Mucosa of rectum (tissue), 2 donors: Measurements from ENCODE around the gene THAP12.

Experiments
- H3K27ac ChIP-seq, 2 donors: one replicate each; pipeline ENCODE4 v1.7.0; 2013; ENCODE audit warnings: inconsistent platforms in 2 of 2, low read depth in 2 of 2, low read length in 2 of 2
- H3K27me3 ChIP-seq, 2 donors: one replicate each; pipeline ENCODE4 v1.7.0; 2013; ENCODE audit warnings: low read length in 2 of 2; ENCODE audit not compliant: control insufficient read depth in 2 of 2, insufficient read depth in 2 of 2
- H3K36me3 ChIP-seq, 2 donors: one replicate each; pipeline ENCODE4 v1.7.0; 2013; ENCODE audit warnings: low read length in 2 of 2; ENCODE audit not compliant: control insufficient read depth in 2 of 2, insufficient read depth in 2 of 2
- H3K4me1 ChIP-seq, 2 donors: one replicate each; pipeline ENCODE4 v1.7.0; 2013; ENCODE audit warnings: low read length in 2 of 2, mild to moderate bottlenecking in 1 of 2; ENCODE audit not compliant: control insufficient read depth in 2 of 2, insufficient read depth in 2 of 2
- H3K4me3 ChIP-seq, 2 donors: one replicate each; pipeline ENCODE4 v1.7.0; 2013; ENCODE audit warnings: low read length in 2 of 2
- H3K9ac ChIP-seq, 2 donors: one replicate each; pipeline ENCODE4 v1.7.0; 2013; ENCODE audit warnings: low read length in 2 of 2, low read depth in 1 of 2, mild to moderate bottlenecking in 1 of 2
- H3K9me3 ChIP-seq, 2 donors: one replicate each; pipeline ENCODE4 v1.7.0; 2013; ENCODE audit warnings: low read length in 2 of 2; ENCODE audit not compliant: control insufficient read depth in 2 of 2
- donor health status: healthy.
- donor health status: Normal muscosa, but diverticular disease.

THAP12 gene

DNA sequence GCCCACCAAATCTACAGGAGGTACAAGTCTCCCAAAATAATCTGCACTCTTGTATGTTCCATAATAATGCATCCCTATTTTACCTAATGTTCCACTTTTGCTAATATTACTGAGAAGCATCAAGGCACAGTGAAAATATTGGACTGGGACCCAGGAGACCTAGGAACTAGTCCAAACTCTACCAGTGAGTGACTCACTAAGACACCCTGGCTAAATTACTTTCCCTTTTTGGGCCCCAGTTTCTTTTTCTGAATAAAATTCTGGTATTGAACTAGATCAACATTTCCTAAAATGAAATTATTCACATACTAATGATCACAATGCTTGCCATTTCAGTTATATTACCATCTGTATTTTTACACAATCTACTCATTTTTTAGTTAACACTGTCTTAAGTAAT, 19.6 kb downstream of the THAP12 start:
- Histone ChIP-seq H3K27ac (no peak overlapping the region), H3K4me1 (no peaks in the 10 kb centered on the region), H3K4me3 (no peak overlapping the region), H3K9ac (no peak overlapping the region), H3K9me3 (no peaks in the 10 kb centered on the region), H3K36me3 (peaks cover 1 to 10% of the 10 kb centered on the region in 2 donors), H3K27me3 (no peaks in the 10 kb centered on the region)

DNA sequence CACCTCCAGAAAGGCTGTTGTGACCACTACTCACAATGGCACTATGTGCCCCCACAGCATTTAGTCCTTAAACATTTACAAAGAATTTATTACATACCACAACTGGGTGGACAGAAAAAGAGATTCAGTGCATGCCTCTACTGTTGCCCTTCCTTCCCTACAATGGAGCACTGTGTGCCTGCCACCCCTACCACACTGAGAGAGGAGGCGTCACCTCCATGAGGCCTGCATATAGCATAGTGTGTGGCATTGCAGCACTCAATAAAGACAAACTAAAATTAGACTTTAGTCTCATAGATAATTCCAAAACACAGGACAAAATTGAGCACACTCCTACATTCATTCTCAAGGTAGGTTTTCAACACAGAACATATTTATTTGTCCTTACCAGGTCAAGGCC, 25.8 kb downstream of the THAP12 start:
- Histone ChIP-seq H3K4me3 (no peak overlapping the region), H3K27me3 (no peaks in the 10 kb centered on the region), H3K4me1 (no peaks in the 10 kb centered on the region), H3K9me3 (peaks cover 5 to 9% of the 10 kb centered on the region in 2 donors), H3K27ac (no peak overlapping the region), H3K36me3 (peaks cover 33 to 38% of the 10 kb centered on the region in 2 donors), H3K9ac (no peak overlapping the region)

DNA sequence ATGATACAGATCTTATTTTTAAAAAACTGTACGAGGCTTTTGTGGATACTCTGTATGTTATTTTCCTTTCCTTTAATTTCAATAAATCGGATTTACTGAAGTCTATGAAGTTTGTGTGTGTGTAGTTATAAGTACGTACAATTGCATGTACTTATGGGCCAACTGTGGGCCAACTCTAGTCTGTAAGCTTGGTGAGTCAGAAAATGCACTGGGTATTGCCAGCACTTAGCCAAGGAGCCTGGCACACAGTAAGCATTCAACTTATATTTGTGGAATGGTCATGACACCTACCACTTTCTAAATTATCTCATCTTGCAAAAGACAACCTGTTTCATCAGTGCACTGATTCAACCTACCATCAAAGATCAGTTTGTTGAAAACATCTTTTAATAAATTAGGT, 32.6 kb downstream of the THAP12 start:
- Histone ChIP-seq H3K4me1 (no peaks in the 10 kb centered on the region), H3K9me3 (no peaks in the 10 kb centered on the region), H3K4me3 (no peak overlapping the region), H3K27me3 (no peaks in the 10 kb centered on the region), H3K27ac (no peak overlapping the region), H3K36me3 (peaks cover 6 to 9% of the 10 kb centered on the region in 2 donors), H3K9ac (no peak overlapping the region)

DNA sequence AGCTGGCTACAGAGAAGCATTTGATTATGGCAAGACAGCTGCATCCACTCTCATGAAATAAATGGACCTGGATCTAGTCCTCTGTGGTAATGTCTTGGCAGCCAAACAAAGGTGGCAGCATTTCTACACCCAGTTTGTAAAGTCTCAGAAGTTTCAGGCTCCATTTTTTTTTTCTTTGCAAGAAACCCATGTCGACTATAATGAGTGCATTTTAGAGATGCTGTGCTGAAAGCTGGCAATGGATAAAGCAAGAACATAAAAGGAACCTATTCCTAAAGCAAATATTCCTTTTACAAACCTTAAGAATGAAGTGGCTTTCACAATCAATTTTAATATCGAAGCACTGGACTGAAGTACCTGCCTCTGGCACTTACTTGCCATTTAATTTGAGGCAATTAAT, 33.5 kb downstream of the THAP12 start:
- Histone ChIP-seq H3K9me3 (no peaks in the 10 kb centered on the region), H3K4me1 (no peaks in the 10 kb centered on the region), H3K27me3 (no peaks in the 10 kb centered on the region), H3K9ac (no peak overlapping the region), H3K27ac (no peak overlapping the region), H3K36me3 (peaks cover 0 to under 1% of the 10 kb centered on the region in 2 donors), H3K4me3 (no peak overlapping the region)

DNA sequence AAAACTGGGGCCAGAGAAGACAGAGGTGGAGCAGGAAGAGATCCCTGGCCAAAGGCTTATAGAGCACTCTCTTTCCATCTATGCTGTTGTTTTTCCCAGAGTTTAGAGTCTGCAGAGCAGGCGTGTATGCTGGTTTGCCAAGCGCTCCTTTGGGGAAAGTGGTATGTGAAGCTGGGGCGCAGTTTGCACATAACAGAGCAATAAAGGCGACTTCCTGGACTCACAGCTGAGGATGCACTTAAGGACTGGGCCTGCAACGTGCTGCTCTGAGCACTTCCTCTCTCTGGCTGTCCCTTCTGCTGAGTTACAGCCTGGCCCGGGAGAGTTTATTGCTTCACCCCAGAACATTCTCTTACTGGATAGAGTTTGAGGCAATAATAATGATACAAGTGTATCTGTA, 41.7 kb downstream of the THAP12 start:
- Histone ChIP-seq H3K27me3 (no peaks in the 10 kb centered on the region), H3K9me3 (no peaks in the 10 kb centered on the region), H3K4me3 (no peak overlapping the region), H3K4me1 (no peaks in the 10 kb centered on the region), H3K27ac (peak overlapping the region; percentile 17 to 40), H3K36me3 (no peaks in the 10 kb centered on the region), H3K9ac (no peak overlapping the region)

DNA sequence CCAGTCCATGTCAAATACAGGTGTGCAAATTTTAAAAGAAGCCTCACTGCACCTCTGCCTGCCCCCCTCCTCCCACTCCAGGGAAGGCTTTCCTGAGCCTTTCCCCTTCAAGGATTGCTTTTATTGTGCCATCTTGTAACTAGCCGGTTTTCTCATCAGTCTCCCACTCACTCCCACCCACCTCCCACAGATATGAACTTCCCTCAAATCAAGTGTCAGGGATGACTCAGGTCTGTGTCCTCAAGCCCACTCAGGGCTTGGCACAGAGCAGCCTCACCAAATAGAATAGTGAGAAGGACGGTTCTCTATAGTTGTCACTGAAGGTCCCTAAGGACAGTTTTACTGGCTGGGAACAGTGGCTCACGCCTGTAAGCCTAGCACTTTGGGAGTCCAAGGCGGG, 43.0 kb downstream of the THAP12 start:
- Histone ChIP-seq H3K27ac (no peak overlapping the region), H3K4me3 (no peak overlapping the region), H3K9ac (no peak overlapping the region), H3K4me1 (no peaks in the 10 kb centered on the region), H3K27me3 (no peaks in the 10 kb centered on the region), H3K36me3 (no peaks in the 10 kb centered on the region), H3K9me3 (no peaks in the 10 kb centered on the region)

DNA sequence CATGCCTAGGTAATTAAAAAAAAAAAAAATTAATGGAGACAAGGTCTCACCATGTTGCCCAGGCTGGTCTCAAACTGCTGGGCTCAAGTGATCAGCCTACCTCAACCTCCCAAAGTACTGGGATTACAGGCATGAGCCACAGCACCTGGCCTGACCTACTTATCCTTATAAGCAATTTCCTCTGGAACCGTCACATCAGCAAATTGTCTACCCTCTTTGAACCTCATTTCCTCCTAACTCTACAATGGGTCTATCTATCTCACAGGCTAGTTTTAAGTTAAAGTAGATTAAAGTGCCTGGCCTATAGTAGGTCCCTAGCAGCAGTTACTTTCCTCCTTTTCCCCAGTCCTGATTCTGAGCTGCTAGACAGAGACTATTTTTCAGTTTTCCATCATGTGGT, 43.5 kb downstream of the THAP12 start:
- Histone ChIP-seq H3K36me3 (no peaks in the 10 kb centered on the region), H3K4me3 (no peak overlapping the region), H3K4me1 (no peaks in the 10 kb centered on the region), H3K27me3 (no peaks in the 10 kb centered on the region), H3K27ac (no peak overlapping the region), H3K9me3 (no peaks in the 10 kb centered on the region), H3K9ac (no peak overlapping the region)

DNA sequence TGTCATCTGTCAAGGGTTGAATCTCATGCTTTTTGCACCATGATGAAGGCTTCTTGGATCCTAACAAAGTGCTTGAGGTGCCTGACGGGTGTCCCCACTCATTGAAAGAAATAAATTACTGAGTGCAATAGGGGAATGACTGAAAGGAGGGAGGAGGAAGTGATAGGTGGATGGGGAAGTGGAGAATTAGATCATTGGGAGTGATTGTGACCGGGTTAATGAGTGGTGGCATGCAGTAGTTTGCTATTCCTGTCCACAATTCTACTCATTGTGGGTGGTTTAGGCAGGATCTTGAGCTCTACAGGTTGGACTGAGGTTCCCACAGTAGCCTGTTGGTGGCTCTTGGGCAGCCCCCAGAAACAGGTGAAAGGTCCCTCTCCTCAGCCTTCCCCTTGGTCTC, 44.3 kb downstream of the THAP12 start:
- no peak overlapping the region for H3K4me3 ChIP-seq
- no peak overlapping the region for H3K27ac ChIP-seq
- no peak overlapping the region for H3K9ac ChIP-seq
- no peaks in the 10 kb centered on the region for H3K27me3 ChIP-seq
- H3K36me3 ChIP-seq: no peaks in the 10 kb centered on the region
- no peaks in the 10 kb centered on the region for H3K9me3 ChIP-seq
- H3K4me1 ChIP-seq: no peaks in the 10 kb centered on the region

DNA sequence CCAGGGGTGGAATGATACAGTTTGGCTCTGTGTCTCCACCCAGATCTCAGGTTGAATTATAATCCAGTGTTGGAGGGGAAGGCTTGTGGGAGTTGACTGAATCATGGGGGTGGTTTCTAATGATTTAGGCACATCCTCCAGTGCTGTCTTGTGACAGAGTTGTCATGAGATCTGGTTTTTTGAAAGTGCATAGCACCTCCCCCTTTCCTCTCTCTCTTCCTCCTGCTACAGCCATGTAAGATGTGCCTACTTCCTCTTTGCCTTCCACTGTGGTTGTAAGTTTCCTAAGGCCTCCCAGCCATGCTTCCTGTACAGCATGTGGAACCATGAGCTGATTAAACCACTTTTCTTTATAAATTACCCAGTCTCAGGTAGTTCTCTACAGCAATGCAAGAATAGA, 45.1 kb downstream of the THAP12 start:
- Histone ChIP-seq H3K9ac (no peak overlapping the region), H3K4me3 (no peak overlapping the region), H3K27ac (no peak overlapping the region), H3K27me3 (no peaks in the 10 kb centered on the region), H3K9me3 (no peaks in the 10 kb centered on the region), H3K36me3 (no peaks in the 10 kb centered on the region), H3K4me1 (no peaks in the 10 kb centered on the region)

DNA sequence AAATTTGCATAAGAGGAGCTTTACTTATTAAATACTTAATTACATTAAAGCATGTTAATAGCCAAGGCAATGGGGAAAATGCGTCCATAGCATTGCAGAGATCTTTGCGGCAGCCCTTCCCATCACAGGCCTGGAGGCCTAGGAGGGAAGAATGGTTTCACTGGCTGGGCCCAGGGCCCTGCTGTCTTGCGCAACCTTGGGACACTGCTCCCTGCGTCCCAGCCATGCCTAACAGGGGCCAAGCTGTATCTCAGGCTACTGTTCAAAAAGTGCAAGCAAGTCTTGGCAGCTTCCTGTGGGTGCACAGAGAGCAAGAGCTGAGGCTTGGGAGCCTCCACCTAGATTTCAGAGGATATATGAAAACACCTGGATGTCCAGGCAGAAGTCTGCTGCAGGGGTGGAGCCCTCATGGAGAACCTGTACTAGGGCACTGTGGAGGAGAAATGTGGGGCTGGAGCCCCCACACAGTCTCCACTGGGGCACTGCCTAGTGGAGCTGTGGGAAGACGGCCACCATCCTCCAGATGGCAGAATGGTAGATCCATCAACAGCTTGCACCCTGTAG, 46.0 kb downstream of the THAP12 start:
- H3K36me3 ChIP-seq: no peaks in the 10 kb centered on the region
- H3K9ac ChIP-seq: no peak overlapping the region
- no peak overlapping the region for H3K4me3 ChIP-seq
- H3K27ac ChIP-seq: no peak overlapping the region
- no peaks in the 10 kb centered on the region for H3K27me3 ChIP-seq
- no peaks in the 10 kb centered on the region for H3K4me1 ChIP-seq
- H3K9me3 ChIP-seq: no peaks in the 10 kb centered on the region

DNA sequence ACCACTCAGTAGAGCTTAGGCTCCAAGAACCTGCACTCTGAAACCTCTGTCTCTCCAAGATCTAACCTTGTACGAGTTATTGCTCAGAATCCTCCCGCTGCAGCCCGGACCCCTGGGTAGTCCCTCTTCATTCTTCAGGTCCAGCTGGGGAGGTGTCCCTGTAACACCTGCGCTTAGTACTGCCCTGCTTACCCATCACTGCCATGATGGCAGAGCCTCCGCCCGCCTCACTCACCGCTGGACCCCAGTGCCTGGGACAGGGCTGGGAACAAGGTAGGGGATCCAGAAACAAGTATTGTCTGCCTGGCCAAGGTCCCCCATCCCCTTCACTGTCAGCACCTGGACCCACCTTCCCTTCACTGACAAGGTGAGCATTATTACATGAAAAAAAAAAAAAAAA, 50.3 kb downstream of the THAP12 start:
- H3K36me3 ChIP-seq: no peaks in the 10 kb centered on the region
- H3K4me3 ChIP-seq: no peak overlapping the region
- no peak overlapping the region for H3K9ac ChIP-seq
- no peaks in the 10 kb centered on the region for H3K4me1 ChIP-seq
- no peak overlapping the region for H3K27ac ChIP-seq
- H3K27me3 ChIP-seq: no peaks in the 10 kb centered on the region
- H3K9me3 ChIP-seq: no peaks in the 10 kb centered on the region
